Breast epithelium (tissue), 3 donors: ENCODE results near the gene ATP8B4.

Experiments used
- POLR2A ChIP-seq: fragments of 450-650 bp; IDR thresholded peaks from one replicate; pipeline ENCODE4 v1.6.1; 2016; ENCODE audit warnings: antibody characterized with exemption, mild to moderate bottlenecking, moderate library complexity
- POLR2AphosphoS5 ChIP-seq, 3 donors: sonication (generic); formaldehyde crosslinking; IDR thresholded peaks; one replicate each; pipeline ENCODE4 v1.6.1; 2017; ENCODE audit warnings: antibody characterized with exemption in 3 of 3
- TF ChIP-seq, protein P1 (sequence below), 3 donors: fragments of 450-650 bp; IDR thresholded peaks; one replicate each; pipeline ENCODE4 v1.5.1; 2016 to 2017; ENCODE audit warnings: antibody characterized with exemption in 3 of 3, mild to moderate bottlenecking in 3 of 3, moderate library complexity in 3 of 3

DNA sequence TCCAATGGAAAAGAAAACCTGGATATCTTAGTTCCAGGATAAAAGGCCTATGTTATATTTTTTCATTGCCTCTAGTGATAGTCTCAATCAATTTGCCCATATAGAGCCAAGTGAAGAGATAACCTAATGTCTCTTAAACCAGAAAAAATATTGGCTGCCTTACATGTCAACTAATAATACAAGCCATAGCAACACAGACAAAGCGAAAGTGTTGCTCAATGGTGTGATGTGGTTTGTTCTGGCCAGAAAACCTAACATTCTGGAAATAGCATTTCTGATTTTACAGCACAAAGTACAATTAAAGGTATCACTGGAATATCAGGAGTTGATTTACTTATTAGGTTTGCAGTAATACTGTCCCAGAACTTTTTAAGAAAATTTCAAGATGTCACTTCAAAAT, 101.5 kb downstream of the ATP8B4 start:
- TF ChIP-seq, protein P1, sequence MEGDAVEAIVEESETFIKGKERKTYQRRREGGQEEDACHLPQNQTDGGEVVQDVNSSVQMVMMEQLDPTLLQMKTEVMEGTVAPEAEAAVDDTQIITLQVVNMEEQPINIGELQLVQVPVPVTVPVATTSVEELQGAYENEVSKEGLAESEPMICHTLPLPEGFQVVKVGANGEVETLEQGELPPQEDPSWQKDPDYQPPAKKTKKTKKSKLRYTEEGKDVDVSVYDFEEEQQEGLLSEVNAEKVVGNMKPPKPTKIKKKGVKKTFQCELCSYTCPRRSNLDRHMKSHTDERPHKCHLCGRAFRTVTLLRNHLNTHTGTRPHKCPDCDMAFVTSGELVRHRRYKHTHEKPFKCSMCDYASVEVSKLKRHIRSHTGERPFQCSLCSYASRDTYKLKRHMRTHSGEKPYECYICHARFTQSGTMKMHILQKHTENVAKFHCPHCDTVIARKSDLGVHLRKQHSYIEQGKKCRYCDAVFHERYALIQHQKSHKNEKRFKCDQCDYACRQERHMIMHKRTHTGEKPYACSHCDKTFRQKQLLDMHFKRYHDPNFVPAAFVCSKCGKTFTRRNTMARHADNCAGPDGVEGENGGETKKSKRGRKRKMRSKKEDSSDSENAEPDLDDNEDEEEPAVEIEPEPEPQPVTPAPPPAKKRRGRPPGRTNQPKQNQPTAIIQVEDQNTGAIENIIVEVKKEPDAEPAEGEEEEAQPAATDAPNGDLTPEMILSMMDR (IDR thresholded peaks at IDR 0.05) = no peak
- no peak for TF ChIP-seq POLR2AphosphoS5 (IDR thresholded peaks at IDR 0.05)
- TF ChIP-seq POLR2A = no peak
